Stomach (tissue), 4 donors: ENCODE results near the gene RNF224.

Experiments used
- CTCF ChIP-seq, 7 experiments: fragments of 450-650 bp in 4 of 7; fragments of 200-600 bp in 3 of 7; sonication (generic) in 3 of 7; IDR thresholded peaks; one replicate each; pipeline ENCODE4 v1.5.1; 2016 to 2019; ENCODE audit warnings: antibody characterized with exemption in 7 of 7, control low read depth in 2 of 7, mild to moderate bottlenecking in 1 of 7
- POLR2A ChIP-seq, 4 donors: fragments of 450-650 bp; IDR thresholded peaks; one replicate each; pipeline ENCODE4 v1.6.1; 2016; ENCODE audit warnings: antibody characterized with exemption in 4 of 4, control low read depth in 2 of 4, mild to moderate bottlenecking in 1 of 4, moderate library complexity in 1 of 4

- no peak for TF ChIP-seq CTCF (IDR thresholded peaks at IDR 0.05)
- TF ChIP-seq POLR2A (IDR thresholded peaks at IDR 0.05): no peak
Measured at GRCh38 chr9:137204731-137205125, 22.6 kb upstream of the RNF224 start.
